ENCODE results near the gene SRI.
"Not testable (repeated sequence)": the region's sequence is repeated elsewhere in the genome, so short reads cannot be mapped to it uniquely, and the experiment has no call there.

SRI gene

GRCh38 chr7:88172842-88173241 lies 47.0 kb downstream of the SRI start:
- DNase-seq = no peak

- DNase-seq = peak; percentile 10
These were observed 50.0 kb downstream of the SRI start for GRCh38 chr7:88169717-88170320.

GRCh38 chr7:88167721-88168120 lies 52.1 kb downstream of the SRI start:
- no peak for DNase-seq

GRCh38 chr7:88167223-88167622 lies 52.6 kb downstream of the SRI start:
- no peak for DNase-seq

GRCh38 chr7:88165697-88166096 lies 54.1 kb downstream of the SRI start:
- no peak for DNase-seq

- not testable (repeated sequence) for DNase-seq
These were observed 60.1 kb downstream of the SRI start for GRCh38 chr7:88159741-88160140.

- DNase-seq = no peak
These were observed 63.5 kb downstream of the SRI start for GRCh38 chr7:88156356-88156755.

- DNase-seq = no peak
These were observed 64.1 kb downstream of the SRI start for GRCh38 chr7:88155756-88156155.
